Astrocyte (in vitro differentiated cells and primary cell): ENCODE results near the gene IL24. TPM values are rescaled to one million over a fixed set of nuclear protein-coding genes. Genes with fewer than 3 reads are reported as not detected.

Source experiments
- DNase-seq: peaks from one replicate; pipeline ENCODE4 v3.0.0-alpha.2; 2010; ENCODE audit warnings: low read depth
- FAIRE-seq: peaks from 2 replicates; lab custom pipeline; 2011; peaks lifted over from hg19 to GRCh38; lab: Jason Lieb, UNC
- H2AFZ ChIP-seq: 2 replicates; pipeline ENCODE4 v1.6.0; 2012; ENCODE audit warnings: low read depth, low read length, inconsistent platforms
- H3K27ac ChIP-seq: 2 replicates; pipeline ENCODE4 v1.5.1; 2011; ENCODE audit warnings: low read depth, low read length, inconsistent platforms
- H3K27me3 ChIP-seq: 2 replicates; pipeline ENCODE4 v1.6.0; 2011; ENCODE audit warnings: low read length, inconsistent platforms; ENCODE audit not compliant: insufficient read depth
- H3K36me3 ChIP-seq: 2 replicates; pipeline ENCODE4 v1.5.1; 2011; ENCODE audit warnings: low read length, inconsistent platforms; ENCODE audit not compliant: insufficient read depth
- H3K4me1 ChIP-seq: 2 replicates; pipeline ENCODE4 v1.5.1; 2011; ENCODE audit warnings: low read length, inconsistent platforms; ENCODE audit not compliant: insufficient read depth
- H3K4me2 ChIP-seq: 2 replicates; pipeline ENCODE4 v1.6.0; 2012; ENCODE audit warnings: low read length, inconsistent platforms
- H3K4me3 ChIP-seq: 2 replicates; pipeline ENCODE4 v1.5.1; 2011; ENCODE audit warnings: low read depth, mild to moderate bottlenecking, low read length, inconsistent platforms; ENCODE audit not compliant: insufficient read depth
- H3K79me2 ChIP-seq: 2 replicates; pipeline ENCODE4 v1.6.0; 2012; ENCODE audit warnings: mild to moderate bottlenecking, low read length, inconsistent platforms; ENCODE audit not compliant: insufficient read depth
- H3K9ac ChIP-seq: 2 replicates; pipeline ENCODE4 v1.6.0; 2012; ENCODE audit warnings: mild to moderate bottlenecking, low read length, inconsistent platforms
- H3K9me3 ChIP-seq: 2 replicates; pipeline ENCODE4 v1.5.1; 2012; ENCODE audit warnings: low read depth, mild to moderate bottlenecking, low read length, inconsistent platforms; ENCODE audit not compliant: insufficient read depth
- H4K20me1 ChIP-seq: 2 replicates; pipeline ENCODE4 v1.6.0; 2012; ENCODE audit warnings: low read length, inconsistent platforms; ENCODE audit not compliant: insufficient read depth
- H3K27ac Mint-ChIP-seq: one replicate; pipeline ENCODE4 v1.8.0; 2021; ENCODE audit warnings: mild to moderate bottlenecking, mixed read lengths; ENCODE audit not compliant: unreplicated experiment
- H3K27me3 Mint-ChIP-seq: one replicate; pipeline ENCODE4 v1.8.0; 2021; ENCODE audit warnings: low read depth, mixed read lengths; ENCODE audit not compliant: unreplicated experiment
- H3K36me3 Mint-ChIP-seq: one replicate; pipeline ENCODE4 v1.8.0; 2021; ENCODE audit warnings: low read depth, mixed read lengths; ENCODE audit not compliant: unreplicated experiment
- H3K4me1 Mint-ChIP-seq: one replicate; pipeline ENCODE4 v1.8.0; 2021; ENCODE audit warnings: low read depth, mixed read lengths; ENCODE audit not compliant: unreplicated experiment
- H3K4me3 Mint-ChIP-seq: one replicate; pipeline ENCODE4 v1.8.0; 2021; ENCODE audit warnings: mild to moderate bottlenecking, moderate library complexity, mixed read lengths; ENCODE audit not compliant: unreplicated experiment
- H3K9me3 Mint-ChIP-seq: one replicate; pipeline ENCODE4 v1.8.0; 2021; ENCODE audit warnings: mild to moderate bottlenecking, mixed read lengths; ENCODE audit not compliant: unreplicated experiment
- CTCF ChIP-seq: IDR thresholded peaks from 2 replicates; pipeline ENCODE4 v1.5.1; 2011; ENCODE audit warnings: low read depth, mild to moderate bottlenecking, inconsistent platforms, low read length, moderate library complexity; ENCODE audit not compliant: insufficient read depth
- EZH2 ChIP-seq: IDR thresholded peaks from 2 replicates; pipeline ENCODE4 v1.6.1; 2012; ENCODE audit warnings: mild to moderate bottlenecking, low read length, inconsistent platforms; ENCODE audit not compliant: insufficient read depth
- total RNA-seq: library from RNA; stranded (reverse); gene quantifications from 2 replicates; pipeline ENCODE4 v1.2.1, GENCODE V29; 2021

The IL24 gene
- total RNA-seq, 1 donor from 2014 or later: not detected

GRCh38 chr1:206856674-206857464 is 40.4 kb upstream of the IL24 start:
- Histone ChIP-seq H3K79me2 (no peaks in the 10 kb centered on the region), H3K27me3 (peaks cover 19% of the 10 kb centered on the region), H3K36me3 (no peaks in the 10 kb centered on the region), H3K4me1 (no peaks in the 10 kb centered on the region), H3K4me3 (no peak overlapping the region), H4K20me1 (no peaks in the 10 kb centered on the region), H3K9ac (no peak overlapping the region), H3K9me3 (no peaks in the 10 kb centered on the region), H3K27ac (no peak overlapping the region), H3K4me2 (no peak overlapping the region), H2AFZ (no peak overlapping the region)
- TF ChIP-seq EZH2: no peak
- TF ChIP-seq CTCF: no peak
- DNase-seq: no peak
- H3K4me3 Mint-ChIP-seq: no peak overlapping the region
- H3K27me3 Mint-ChIP-seq: peaks cover 31% of the 10 kb centered on the region
- H3K27ac Mint-ChIP-seq: no peak overlapping the region
- H3K4me1 Mint-ChIP-seq: no peaks in the 10 kb centered on the region
- no peak for FAIRE-seq
- no peaks in the 10 kb centered on the region for H3K36me3 Mint-ChIP-seq
- H3K9me3 Mint-ChIP-seq: peaks cover 11% of the 10 kb centered on the region

- no peaks in the 10 kb centered on the region for H3K4me1 ChIP-seq
- no peak overlapping the region for H3K27ac ChIP-seq
- Mint-ChIP-seq H3K27ac (no peak overlapping the region), H3K4me3 (no peak overlapping the region), H3K4me1 (no peaks in the 10 kb centered on the region), H3K36me3 (no peaks in the 10 kb centered on the region), H3K27me3 (peaks cover 39% of the 10 kb centered on the region), H3K9me3 (no peaks in the 10 kb centered on the region)
- no peak overlapping the region for H3K4me3 ChIP-seq
- no peaks in the 10 kb centered on the region for H3K9me3 ChIP-seq
- no peak overlapping the region for H3K9ac ChIP-seq
- DNase-seq (no peak), FAIRE-seq (no peak)
- H2AFZ ChIP-seq: no peak overlapping the region
- H3K79me2 ChIP-seq: no peaks in the 10 kb centered on the region
- peaks cover 29% of the 10 kb centered on the region for H3K27me3 ChIP-seq
- no peak overlapping the region for H3K4me2 ChIP-seq
- no peaks in the 10 kb centered on the region for H3K36me3 ChIP-seq
- H4K20me1 ChIP-seq: no peaks in the 10 kb centered on the region
- TF ChIP-seq CTCF: no peak
Measured at GRCh38 chr1:206859082-206859521, 38.1 kb upstream of the IL24 start.

- Mint-ChIP-seq H3K9me3 (no peaks in the 10 kb centered on the region), H3K4me1 (no peaks in the 10 kb centered on the region), H3K27ac (no peak overlapping the region), H3K36me3 (no peaks in the 10 kb centered on the region), H3K27me3 (peaks cover 39% of the 10 kb centered on the region), H3K4me3 (no peak overlapping the region)
- H3K36me3 ChIP-seq: no peaks in the 10 kb centered on the region
- DNase-seq: no peak
- TF ChIP-seq EZH2: no peak
- TF ChIP-seq CTCF: no peak
- no peak overlapping the region for H3K9ac ChIP-seq
- no peaks in the 10 kb centered on the region for H3K79me2 ChIP-seq
- no peak overlapping the region for H3K4me2 ChIP-seq
- no peak for FAIRE-seq
- H3K27me3 ChIP-seq: peaks cover 27% of the 10 kb centered on the region
- no peak overlapping the region for H3K27ac ChIP-seq
- no peaks in the 10 kb centered on the region for H4K20me1 ChIP-seq
- no peak overlapping the region for H2AFZ ChIP-seq
- no peaks in the 10 kb centered on the region for H3K4me1 ChIP-seq
- H3K9me3 ChIP-seq: no peaks in the 10 kb centered on the region
- H3K4me3 ChIP-seq: no peak overlapping the region
Measured at GRCh38 chr1:206860165-206860564, 37.1 kb upstream of the IL24 start.
